SH-SY5Y (cell line): Measurements from ENCODE around the gene MLC1.

Experiments
- GATA2 ChIP-seq: IDR thresholded peaks from 2 replicates; pipeline ENCODE4 v1.6.1; 2011; ENCODE audit warnings: mild to moderate bottlenecking, low read depth, low read length
- GATA3 ChIP-seq: IDR thresholded peaks from 2 replicates; pipeline ENCODE4 v1.6.1; 2011; ENCODE audit warnings: low read depth, mild to moderate bottlenecking, low read length, moderate library complexity

- no peak for TF ChIP-seq GATA3
- TF ChIP-seq GATA2 = no peak
These were observed 4.0 kb upstream of the MLC1 start for GRCh38 chr22:50089231-50089630.
